HG02763 (cell line): ENCODE data around the gene GNB1L.

Experiments
- ATAC-seq: cut with Tn5 transposase; IDR thresholded peaks from one replicate; pipeline ENCODE4 v1.9.1; 2021; ENCODE audit warnings: mild to moderate bottlenecking, moderate library complexity; ENCODE audit not compliant: unreplicated experiment

GNB1L gene

DNA sequence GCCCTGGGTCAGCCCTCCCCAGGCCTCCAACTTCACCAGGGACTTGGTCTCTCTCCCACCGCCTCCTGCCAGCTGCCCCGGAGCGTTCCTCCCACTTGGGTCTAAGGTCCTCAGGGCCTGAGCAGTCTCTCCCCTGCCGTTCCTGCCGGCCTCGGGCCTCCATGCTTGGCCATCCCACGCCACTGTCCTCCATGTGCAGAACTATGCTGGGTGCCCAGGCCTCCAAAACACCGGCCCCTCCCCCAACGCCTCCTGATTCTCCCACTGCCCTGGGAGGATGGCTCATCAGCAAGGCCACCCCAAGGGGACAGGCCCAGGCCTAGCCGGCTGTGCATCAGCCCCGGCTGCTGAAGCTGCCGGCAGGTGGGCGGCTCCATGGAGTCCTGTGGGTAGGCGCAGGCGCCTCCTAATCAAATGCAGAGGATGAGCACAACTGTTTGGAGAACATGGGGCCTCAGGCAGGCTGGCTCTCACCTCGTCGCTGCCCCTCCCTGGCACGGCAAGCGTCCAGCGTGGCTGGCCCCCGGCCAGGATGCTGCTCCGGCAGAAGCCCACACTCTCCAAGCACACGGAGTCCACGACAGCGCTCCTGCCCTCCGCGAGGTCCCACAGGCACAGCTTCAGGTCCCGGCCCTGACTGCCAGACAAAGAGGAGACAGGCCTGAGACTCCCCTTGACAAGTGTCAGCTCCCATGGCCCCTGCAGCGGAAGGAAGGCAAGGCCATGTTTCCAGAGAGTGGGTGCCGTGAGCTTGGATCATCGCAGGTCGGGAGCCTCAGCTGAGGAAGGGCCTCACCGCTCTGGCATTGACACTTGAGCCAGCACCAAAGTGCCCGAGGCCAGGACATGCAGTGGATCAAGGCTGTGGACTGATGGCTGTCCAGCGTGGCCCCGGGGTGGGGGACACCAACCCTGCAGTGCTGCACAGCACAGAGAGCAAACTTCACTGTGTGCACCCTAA lies 42.6 kb downstream of the GNB1L start:
- no peak for ATAC-seq

DNA sequence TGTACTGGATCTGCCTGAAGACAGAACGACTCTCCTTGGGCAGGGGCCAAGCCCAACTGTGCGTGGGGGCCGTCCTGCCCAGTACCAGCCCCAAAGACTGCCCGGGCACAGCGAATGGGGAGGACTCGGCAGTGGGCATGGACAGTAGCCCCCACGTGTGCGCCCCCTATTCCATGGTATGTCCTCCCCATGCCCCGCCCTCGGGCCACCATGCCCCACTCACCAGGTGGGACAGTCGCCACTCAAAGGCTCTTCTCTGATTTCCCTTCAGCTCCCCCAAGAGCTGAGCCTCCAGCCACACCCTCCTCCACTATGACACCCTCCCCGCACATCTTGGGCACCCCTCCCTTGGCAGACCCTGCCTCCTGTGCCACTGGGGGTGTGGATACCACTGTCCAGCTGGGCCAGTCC lies 43.5 kb downstream of the GNB1L start:
- ATAC-seq = no peak

DNA sequence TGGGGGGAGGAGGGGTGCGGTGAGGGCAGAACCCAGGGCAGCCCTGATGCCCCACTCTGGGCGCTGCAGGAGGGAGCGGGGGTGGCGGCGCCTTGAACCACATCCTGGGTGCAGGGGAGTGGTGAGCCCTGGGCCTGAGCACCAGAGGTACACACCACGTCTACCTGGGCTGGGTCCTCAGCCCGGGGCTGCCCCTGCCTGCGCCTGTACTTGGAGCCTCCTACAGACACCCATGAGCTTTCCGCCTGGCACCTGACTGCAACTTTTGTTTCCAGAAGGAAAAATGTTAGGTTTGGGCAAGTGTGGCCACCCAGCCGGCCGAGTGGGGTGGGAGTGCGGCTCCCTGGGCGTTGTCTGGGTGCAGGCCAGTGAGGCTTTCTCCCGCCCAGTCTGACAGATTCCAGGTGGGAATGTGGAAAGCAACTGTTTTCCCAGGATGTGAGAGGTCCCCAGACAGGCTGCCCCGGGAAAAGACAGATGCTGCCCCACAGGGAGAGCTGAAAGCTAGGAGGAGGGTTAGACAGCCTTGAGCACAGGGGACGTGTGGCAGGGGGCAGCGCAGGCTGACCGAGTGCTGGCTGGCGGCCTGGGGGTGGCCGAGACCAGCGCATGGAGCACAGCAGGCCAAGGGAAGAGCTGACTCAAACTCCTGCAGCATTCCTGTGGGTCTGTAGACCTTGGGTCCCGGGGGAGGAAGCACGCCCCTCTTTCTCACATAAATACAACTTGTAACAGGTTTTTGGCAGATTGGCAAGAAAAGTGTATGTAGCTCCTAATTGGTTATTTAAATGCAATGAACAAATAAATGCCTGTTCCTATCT lies 44.1 kb downstream of the GNB1L start:
- ATAC-seq = no peak

DNA sequence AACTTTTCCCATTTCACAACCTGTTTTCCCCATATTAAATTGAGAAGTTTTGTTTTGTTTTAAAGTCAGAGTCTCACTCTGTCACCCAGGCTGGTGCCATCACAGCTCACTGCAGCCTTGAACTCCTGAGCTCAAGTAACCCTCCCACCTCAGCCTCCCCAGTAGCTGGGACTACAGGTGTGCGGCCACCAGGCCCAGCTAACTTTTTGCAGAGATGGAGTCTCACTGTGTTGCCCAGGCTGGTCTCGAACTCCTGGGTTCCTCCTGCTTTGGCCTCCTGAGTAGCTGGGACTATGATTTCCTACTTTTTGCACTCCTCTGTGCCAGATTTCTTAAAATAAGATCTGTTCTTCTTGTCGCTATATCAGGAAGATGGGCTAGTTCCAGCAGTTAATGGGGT lies 44.9 kb downstream of the GNB1L start:
- no peak for ATAC-seq

DNA sequence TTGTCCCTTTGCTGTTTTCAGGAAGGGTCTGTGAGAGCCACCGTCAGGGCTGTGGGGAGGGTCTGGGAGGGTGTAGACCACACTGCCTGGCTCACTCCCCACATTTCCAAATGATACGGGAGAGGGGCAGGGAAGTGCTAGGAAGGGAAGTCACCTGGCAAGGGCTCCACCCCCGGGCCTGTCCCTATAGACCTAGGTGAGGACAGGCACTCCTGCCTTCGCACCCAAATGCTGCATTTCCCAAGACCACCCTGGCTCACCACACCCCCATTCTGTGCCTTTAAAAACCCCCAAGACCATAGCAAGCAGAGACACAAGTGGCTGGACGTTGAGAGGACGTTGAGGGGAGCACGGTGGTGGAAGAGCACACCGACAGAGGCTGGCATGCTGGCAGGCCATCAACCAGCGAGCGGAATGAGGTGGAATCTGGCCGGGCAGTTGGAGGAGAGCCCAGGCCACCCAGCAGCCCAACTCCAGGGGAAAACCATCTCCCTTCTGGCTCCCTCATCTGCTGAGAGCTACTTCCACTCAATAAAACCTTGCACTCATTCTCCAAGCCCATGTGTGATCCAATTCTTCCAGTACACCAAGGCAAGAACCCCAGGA lies 45.7 kb downstream of the GNB1L start:
- ATAC-seq = no peak

DNA sequence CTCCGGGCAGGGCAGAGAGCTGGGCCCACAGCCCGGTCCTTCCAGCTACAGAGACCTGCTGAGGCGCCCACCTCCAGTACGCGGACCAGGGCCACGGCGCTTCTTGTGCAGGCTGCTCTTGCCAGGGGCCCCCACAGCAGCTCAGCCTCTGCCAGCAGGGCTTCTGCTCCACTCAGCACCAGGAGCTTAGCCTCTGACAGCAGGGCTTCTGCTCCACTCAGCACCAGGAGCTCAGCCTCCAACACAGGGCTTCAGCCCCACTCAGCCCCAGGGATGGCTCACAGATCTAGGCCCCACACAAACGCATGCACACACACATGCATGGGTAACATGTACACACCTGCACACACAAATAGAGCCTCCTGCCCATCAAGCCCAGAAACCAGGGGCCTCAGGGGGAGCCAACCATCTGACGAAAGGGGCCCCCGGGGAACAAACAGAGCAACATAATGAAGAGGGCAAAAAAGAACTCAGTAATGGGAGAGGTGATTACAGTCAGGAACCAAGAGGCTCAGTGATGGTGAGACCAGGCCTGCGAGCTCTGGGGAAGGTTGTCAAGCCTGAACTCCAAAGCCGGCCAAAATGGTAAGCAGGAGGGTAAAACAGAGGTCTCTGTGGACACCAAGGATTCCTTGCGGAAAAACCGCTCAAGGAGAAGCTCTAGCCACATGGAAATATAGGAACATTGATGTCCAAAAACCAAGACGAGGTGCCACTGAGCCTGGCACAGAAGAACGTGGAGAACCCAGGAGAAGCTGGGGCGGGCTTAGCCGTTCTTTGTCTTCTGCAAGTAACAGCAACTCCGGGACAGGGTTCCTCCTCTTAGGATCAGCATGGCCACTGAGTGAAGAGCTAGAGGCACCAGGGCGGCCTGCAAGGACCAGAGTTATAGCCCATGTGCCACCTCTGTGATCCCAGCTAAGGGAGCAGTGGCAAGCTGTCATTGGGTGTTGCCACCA lies 46.5 kb downstream of the GNB1L start:
- ATAC-seq = no peak

DNA sequence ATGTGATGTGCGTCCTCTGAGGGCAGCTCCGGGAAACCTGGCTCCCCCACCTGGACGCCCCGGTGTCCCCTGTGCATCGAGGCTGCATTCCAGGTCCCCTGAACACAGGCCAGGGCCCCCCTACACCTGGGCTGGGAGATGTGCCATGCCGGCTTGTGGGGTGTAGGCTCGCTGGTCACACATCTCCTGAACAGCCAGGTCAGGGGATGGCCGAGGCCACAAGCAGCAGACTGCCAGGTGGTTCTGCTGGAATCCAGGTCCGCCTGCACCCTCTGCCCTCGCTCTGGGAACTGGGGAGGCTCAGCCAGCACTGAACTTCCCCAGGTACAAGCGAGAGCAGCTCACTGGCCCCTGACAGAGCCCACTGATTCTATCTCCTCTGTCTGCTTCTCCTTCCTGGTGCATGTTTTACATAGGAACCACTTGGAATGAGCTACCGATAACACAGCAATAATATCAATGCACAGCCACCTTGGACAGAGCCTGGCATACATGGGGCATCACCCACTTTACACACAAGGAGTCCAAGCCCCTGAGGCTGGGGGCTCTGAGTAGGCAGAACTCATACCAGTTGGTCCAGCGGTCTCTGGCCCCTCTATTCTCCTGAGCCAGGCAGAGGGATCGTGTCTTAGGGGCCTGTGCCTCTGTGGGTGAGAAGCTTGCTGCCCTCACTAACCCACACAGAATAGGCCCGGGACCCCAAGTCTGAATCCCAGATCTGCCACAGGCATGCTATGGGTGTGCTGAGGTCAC lies 47.3 kb downstream of the GNB1L start:
- ATAC-seq = no peak

DNA sequence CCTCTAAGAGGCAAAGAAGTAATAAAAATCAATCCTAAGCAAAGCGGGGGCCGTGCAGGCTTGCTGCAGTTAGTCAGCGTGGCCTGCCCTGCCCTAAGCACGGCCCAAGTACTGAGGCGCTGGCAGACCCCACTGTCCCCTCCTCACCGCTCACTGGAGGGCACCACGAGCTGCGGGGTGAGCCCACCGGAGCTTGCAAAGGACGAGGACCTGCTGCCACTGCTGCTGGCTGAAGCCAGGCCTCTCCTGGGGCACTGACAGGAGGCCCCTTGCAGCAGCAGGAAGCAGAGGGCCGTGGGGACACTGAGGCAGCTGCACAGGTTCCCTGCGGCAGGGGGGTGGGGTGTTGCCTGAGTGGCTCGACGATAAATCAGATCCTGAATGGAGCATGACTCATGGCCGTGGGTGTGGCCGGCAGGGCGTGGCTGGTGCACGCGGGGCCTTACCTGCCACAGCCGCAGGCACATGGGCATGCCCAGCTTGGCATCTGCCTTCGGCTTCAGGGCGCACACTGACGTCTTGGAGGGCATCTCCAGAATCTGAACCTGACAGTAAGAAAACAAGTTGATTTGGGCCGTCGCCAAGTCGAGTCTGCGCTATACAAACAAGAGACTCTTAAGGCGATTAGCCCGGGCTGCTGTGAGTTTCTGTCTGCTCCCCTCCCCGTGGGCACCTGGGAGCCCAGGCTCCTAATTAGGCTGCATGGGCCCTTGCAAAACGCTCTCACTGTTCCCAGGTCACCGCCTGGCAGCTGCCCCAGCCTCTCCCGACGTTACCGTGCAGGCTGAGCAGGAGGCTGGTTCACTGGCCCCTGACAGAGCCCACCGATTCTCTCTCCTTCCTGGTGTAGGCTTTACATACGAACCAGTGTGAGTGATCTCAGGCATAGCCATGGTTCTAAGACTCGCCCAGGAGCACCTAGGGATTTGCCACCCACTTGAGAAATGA lies 48.2 kb downstream of the GNB1L start:
- no peak for ATAC-seq

DNA sequence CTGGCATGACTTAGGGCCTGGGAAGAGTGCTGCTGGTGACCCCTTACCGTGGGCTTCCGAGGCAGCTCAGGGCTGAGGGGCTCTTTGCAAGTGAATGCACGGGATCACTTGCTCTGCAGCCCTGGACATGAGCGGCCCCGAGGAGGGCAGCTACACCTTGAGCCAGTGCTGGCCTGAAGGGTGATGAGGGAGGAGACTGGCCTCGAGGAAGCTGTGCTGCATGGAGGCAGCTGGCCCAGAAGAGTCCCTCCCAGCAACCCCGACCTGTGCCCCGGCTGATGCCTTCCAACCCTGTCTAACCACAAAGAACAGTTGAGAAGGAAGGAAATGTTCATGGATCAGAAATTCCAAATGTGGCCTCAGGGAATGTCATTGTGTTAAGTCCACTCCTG lies 48.9 kb downstream of the GNB1L start:
- no peak for ATAC-seq

DNA sequence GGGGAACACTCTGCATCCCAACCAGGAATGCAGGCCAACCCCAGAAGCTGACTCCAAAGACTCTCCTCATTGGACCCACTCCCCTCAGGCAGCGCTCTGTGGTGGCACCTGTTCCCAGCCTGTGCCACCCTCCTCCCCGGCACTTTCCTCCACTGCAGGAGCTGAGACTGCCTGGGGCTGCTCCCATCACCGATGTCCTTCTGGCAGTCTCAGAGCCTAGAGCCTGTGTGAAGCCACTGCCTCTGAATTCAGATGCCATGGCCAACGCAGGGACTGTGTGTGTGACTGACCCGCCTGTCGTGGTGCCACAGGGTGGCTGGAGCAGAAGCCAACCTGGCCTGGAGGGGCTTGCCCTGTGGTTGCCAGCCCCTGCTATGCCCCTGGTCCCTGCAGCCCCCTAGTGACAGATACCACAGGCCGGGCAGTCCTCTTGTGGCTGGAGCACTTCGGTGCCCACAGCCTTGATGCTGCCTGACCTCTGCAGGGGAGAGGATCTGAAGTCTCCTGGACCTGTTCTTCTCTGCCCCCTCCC lies 50.9 kb downstream of the GNB1L start:
- no peak for ATAC-seq

DNA sequence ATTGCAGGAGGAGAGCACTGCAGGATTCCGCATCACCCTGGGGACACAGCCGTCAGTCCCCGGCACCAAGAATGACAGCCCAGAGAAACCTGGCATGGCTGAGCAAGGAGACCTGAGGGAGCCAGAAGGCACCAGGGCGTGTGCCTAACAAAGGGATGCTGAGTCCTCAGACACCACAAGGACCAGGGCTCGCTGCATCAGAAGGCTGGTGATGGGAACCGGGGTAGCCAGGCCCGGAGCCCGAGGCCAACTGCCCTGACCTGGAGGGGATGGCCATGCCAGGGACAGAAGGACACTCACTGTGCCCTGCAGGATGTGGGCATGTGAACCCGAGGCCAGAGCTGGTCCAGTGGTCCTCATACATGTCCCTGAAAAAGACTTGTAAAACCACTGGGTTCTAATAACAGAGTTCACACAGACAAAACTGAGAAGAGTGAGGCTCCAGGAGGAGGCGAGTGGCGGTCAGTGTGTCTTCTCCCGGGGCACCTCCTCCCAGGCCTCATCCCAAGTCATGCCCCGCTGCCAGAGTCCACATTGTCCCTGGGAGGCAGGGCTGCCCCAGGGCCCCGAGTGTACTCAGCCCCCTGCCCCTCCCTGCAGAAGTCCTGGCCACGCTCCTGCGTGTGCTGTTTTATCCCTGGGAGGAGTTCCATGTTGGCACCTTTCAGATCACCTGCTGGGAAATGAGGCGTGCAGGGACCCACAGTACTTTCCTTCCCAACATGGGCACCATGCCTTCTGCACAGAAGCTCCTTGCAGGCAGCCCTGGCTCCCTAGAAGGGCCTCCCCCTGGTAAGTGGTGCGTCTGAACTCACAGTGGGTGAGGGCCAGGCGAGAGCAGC lies 51.6 kb downstream of the GNB1L start:
- ATAC-seq = no peak

DNA sequence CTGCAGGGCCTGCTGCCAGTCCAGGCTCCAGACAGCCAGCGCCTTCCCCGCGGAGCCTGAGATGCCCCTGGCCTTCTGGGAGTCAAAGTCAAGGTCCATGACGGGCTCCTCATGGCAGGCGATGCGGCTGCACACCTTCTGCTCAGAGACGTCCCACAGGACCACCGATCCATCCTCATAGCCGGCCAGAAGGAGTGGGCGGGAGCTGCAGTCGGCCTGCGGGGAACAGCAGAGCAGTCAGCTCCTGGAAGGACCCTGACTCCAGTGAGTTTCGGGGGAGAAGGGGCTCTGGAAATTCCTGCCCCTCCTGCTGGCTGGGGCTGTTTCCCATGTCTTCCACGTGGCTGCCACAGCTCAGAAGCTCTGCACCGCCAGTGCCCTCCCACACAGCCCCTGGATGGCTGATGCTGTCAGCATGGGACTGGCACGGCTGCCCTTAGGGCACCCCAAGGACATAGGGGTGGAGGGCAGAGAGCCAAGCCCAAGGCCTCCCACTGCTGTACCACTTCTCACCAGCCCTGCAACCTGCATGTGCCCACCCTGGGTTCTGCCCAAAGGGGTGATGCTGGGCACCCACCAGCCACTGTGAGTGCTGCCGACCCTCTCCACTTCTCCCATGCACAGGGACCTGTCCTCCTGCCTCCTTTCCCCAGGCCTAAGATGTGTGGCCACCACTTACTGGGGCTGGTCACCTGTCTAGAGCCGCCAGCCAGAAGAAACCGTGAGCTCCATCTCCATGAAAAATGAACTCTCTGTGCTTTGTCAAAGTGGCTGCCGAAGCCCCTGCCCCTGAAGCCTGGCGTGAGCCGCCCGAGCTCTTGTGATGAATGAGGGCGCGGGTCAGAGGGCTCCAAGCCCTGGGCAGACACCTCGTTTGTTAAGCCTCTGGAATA lies 52.4 kb downstream of the GNB1L start:
- no peak for ATAC-seq

DNA sequence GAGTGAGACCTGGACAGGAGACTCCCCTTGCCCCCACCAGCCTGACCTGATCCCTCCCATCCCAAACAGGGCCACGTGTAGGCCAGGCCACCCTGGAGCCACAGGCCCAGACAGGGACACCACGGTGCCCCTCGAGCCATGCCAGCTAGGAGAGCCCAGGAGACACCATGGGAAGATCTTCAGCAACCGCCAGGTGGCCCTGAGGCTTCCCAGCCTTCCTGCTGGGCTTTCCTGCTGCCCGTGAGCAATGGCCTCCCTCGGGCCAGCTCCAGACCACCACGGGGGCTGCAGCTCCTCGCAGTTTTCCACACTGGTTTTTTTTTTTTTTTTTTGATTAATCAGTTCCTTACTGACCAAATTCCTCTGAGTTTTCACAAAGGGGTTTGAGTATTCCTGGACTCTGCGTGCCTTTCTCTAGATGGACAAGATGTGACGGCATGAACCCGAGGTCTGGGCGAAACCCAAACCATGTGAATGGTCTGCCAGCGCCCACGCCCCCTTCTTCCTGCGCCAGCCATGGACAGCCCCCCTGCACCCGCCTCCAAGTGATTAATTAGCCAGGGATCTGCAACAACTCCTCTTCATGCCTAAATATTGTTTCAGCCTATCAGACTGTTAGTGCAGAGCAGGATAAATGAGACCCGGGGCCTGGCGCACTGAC lies 53.2 kb downstream of the GNB1L start:
- no peak for ATAC-seq

DNA sequence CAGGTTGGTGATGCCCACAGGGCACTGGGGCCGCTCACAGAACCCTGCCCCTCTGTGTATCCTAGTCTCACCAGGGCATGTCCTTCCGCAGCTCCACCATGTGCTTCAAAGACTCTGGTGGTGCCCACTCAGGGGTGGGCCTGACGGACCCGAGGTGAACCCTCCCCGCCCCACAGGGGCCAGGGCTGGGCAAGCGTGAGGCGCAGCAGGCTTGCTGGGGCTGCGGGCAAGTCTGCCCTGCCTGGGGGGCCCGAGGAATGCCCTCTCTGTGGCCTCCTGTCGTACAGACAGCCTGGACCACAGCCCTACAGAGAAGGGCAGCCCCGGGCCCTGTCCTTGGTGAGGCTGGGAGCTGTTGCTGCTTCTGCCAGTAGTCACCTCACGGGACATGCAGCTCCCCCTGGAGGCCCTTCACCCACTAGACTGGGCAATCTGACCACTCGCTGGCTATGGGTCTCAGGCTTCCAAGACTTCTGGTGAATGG lies 53.9 kb downstream of the GNB1L start:
- no peak for ATAC-seq

DNA sequence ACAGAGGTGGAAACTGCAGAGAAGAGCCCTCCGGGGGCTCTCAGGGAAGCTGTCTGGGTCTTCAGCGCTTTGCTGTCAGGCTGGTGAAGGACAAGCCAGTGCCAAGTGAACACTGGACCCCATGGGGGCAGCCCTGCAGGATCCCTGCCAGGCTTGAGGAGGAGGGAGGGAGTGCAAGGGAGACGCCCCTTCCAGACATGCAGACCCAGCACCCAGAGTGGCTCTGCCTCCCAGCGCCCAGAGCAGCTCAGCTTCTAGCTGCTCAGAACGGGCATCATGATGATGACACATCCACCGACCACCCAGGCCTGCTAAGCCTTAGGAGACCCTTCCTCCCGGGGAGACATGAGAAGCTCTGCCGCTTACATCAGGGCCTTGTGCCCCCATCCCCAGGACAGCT lies 54.4 kb downstream of the GNB1L start:
- ATAC-seq = no peak
